H9 (cell line): ENCODE measurements around the gene RS1. TPM values are rescaled to one million over a fixed set of nuclear protein-coding genes. Genes with fewer than 3 reads are reported as not detected.

Source experiments
- DNase-seq: peaks from one replicate; pipeline ENCODE4 v3.0.0-alpha.2; 2017
- H2AFZ ChIP-seq: one replicate; pipeline ENCODE4 v1.6.1; 2013; ENCODE audit warnings: mild to moderate bottlenecking, low read length, control low read depth, moderate library complexity
- H2AK5ac ChIP-seq: 2 replicates; pipeline ENCODE4 v1.6.1; 2013; ENCODE audit warnings: low read length, control low read depth, mixed read lengths; ENCODE audit not compliant: insufficient read length
- H2BK120ac ChIP-seq: one replicate; pipeline ENCODE4 v1.6.1; 2013; ENCODE audit warnings: low read depth, mild to moderate bottlenecking, low read length, control low read depth, inconsistent platforms; ENCODE audit not compliant: poor library complexity, severe bottlenecking
- H2BK12ac ChIP-seq: 2 replicates; pipeline ENCODE4 v1.6.1; 2013; ENCODE audit warnings: low read length, control low read depth, mixed read lengths, low read depth; ENCODE audit not compliant: insufficient read length
- H2BK15ac ChIP-seq: 2 replicates; pipeline ENCODE4 v1.6.1; 2013; ENCODE audit warnings: low read depth, low read length, control low read depth
- H2BK20ac ChIP-seq: one replicate; pipeline ENCODE4 v1.6.1; 2013; ENCODE audit warnings: low read depth, mild to moderate bottlenecking, low read length, control low read depth, inconsistent platforms; ENCODE audit not compliant: poor library complexity, severe bottlenecking
- H2BK5ac ChIP-seq: 2 replicates; pipeline ENCODE4 v1.6.1; 2013; ENCODE audit warnings: low read length, control low read depth, mixed read lengths; ENCODE audit not compliant: insufficient read length
- H3K14ac ChIP-seq: 2 replicates; pipeline ENCODE4 v1.6.1; 2013; ENCODE audit warnings: low read length, control low read depth; ENCODE audit not compliant: insufficient read depth
- H3K18ac ChIP-seq: 2 replicates; pipeline ENCODE4 v1.6.1; 2013; ENCODE audit warnings: low read depth, mild to moderate bottlenecking, mixed read lengths, low read length, control low read depth; ENCODE audit not compliant: insufficient read length
- H3K23ac ChIP-seq: 2 replicates; pipeline ENCODE4 v1.6.1; 2013; ENCODE audit warnings: low read length, control low read depth, mixed read lengths, low read depth; ENCODE audit not compliant: insufficient read length
- H3K23me2 ChIP-seq: 2 replicates; pipeline ENCODE4 v1.6.1; 2013; ENCODE audit warnings: low read depth, mild to moderate bottlenecking, mixed read lengths, low read length, control low read depth; ENCODE audit not compliant: insufficient read length, poor library complexity, severe bottlenecking
- H3K27ac ChIP-seq: 2 replicates; pipeline ENCODE4 v1.5.1; 2013; ENCODE audit warnings: low read length, control low read depth, mixed read lengths, low read depth; ENCODE audit not compliant: insufficient read length
- H3K27me3 ChIP-seq: 2 replicates; pipeline ENCODE4 v1.6.1; 2013; ENCODE audit warnings: low read length, control low read depth, inconsistent platforms; ENCODE audit not compliant: insufficient read depth
- H3K4ac ChIP-seq: 2 replicates; pipeline ENCODE4 v1.6.1; 2013; ENCODE audit warnings: low read depth, mild to moderate bottlenecking, control low read depth, inconsistent platforms, low read length, moderate library complexity
- H3K4me1 ChIP-seq: 2 replicates; pipeline ENCODE4 v1.6.1; 2013; ENCODE audit warnings: low read length, control low read depth, inconsistent platforms; ENCODE audit not compliant: insufficient read depth
- H3K4me2 ChIP-seq: 2 replicates; pipeline ENCODE4 v1.6.1; 2013; ENCODE audit warnings: low read length, control low read depth, mixed read lengths; ENCODE audit not compliant: insufficient read length, insufficient read depth
- H3K56ac ChIP-seq: 2 replicates; pipeline ENCODE4 v1.6.1; 2013; ENCODE audit warnings: low read depth, mild to moderate bottlenecking, mixed read lengths, low read length, control low read depth; ENCODE audit not compliant: insufficient read length
- H3K79me1 ChIP-seq: 2 replicates; pipeline ENCODE4 v1.6.1; 2013; ENCODE audit warnings: low read depth, mild to moderate bottlenecking, moderate library complexity, low read length, control low read depth, inconsistent platforms; ENCODE audit not compliant: insufficient read depth, poor library complexity, severe bottlenecking
- H3K79me2 ChIP-seq: 2 replicates; pipeline ENCODE4 v1.6.1; 2013; ENCODE audit warnings: low read length, control low read depth, inconsistent platforms; ENCODE audit not compliant: insufficient read depth
- H3K9ac ChIP-seq: 2 replicates; pipeline ENCODE4 v1.6.1; 2013; ENCODE audit warnings: low read length, control low read depth, mixed read lengths; ENCODE audit not compliant: insufficient read length; ENCODE audit errors: extremely low read depth
- H3K9me3 ChIP-seq: one replicate; pipeline ENCODE4 v1.6.1; 2013; ENCODE audit warnings: low read depth, low read length, inconsistent platforms; ENCODE audit not compliant: control insufficient read depth
- H3T11ph ChIP-seq: one replicate; pipeline ENCODE4 v1.6.1; 2013; ENCODE audit warnings: mild to moderate bottlenecking, low read length, control low read depth, inconsistent platforms
- H4K20me1 ChIP-seq: one replicate; pipeline ENCODE4 v1.6.1; 2013; ENCODE audit not compliant: control insufficient read depth, insufficient read length, insufficient read depth
- H4K5ac ChIP-seq: 2 replicates; pipeline ENCODE4 v1.6.1; 2013; ENCODE audit warnings: low read depth, mild to moderate bottlenecking, mixed read lengths, low read length, control low read depth; ENCODE audit not compliant: insufficient read length
- H4K8ac ChIP-seq: replicated peaks from 2 replicates; pipeline ENCODE4 v1.6.1; 2013; ENCODE audit warnings: low read length, control low read depth, mixed read lengths, low read depth; ENCODE audit not compliant: insufficient read length
- H4K91ac ChIP-seq: 2 replicates; pipeline ENCODE4 v1.6.1; 2013; ENCODE audit warnings: low read depth, mild to moderate bottlenecking, moderate library complexity, mixed read lengths, low read length, control low read depth; ENCODE audit not compliant: insufficient read length
- H3K27ac Mint-ChIP-seq, 3 experiments: 2 replicates in 2 of 3; 3 replicates in 1 of 3; pipeline ENCODE4 v1.8.0; 2020 to 2021; ENCODE audit warnings: mixed read lengths in 3 of 3, mild to moderate bottlenecking in 1 of 3, moderate library complexity in 1 of 3
- H3K27me3 Mint-ChIP-seq: 2 replicates; pipeline ENCODE4 v1.8.0; 2021; ENCODE audit warnings: low read depth, mild to moderate bottlenecking, moderate library complexity, mixed read lengths
- H3K36me3 Mint-ChIP-seq, 3 experiments: 2 replicates in 2 of 3; 3 replicates in 1 of 3; pipeline ENCODE4 v1.8.0; 2020 to 2021; ENCODE audit warnings: low read depth in 3 of 3, mixed read lengths in 3 of 3; ENCODE audit not compliant: insufficient read depth in 1 of 3
- H3K4me1 Mint-ChIP-seq, 2 experiments: 2 replicates each; pipeline ENCODE4 v1.8.0; 2020; ENCODE audit warnings: mixed read lengths in 2 of 2
- H3K4me3 Mint-ChIP-seq, 2 experiments: 2 replicates in 1 of 2; 3 replicates in 1 of 2; pipeline ENCODE4 v1.8.0; 2020 to 2021; ENCODE audit warnings: mild to moderate bottlenecking in 2 of 2, mixed read lengths in 2 of 2, moderate library complexity in 1 of 2
- H3K9me3 Mint-ChIP-seq, 2 experiments: 2 replicates in 1 of 2; 3 replicates in 1 of 2; pipeline ENCODE4 v1.8.0; 2020; ENCODE audit warnings: mild to moderate bottlenecking in 2 of 2, mixed read lengths in 2 of 2, moderate library complexity in 1 of 2
- CTCF ChIP-seq: fragments of 200-600 bp; sonication (generic); conservative IDR thresholded peaks from 3 replicates; pipeline ENCODE4 v1.8.0; 2021; ENCODE audit warnings: antibody characterized with exemption, mild to moderate bottlenecking
- WGBS: extraction: QIAGEN DNeasy Blood & Tissue Kit; methylation state at CpG from one replicate; pipeline ENCODE4 v1.1.7; 2013; ENCODE audit warnings: missing lambda C conversion rate, low lambda C conversion rate, mixed read lengths; ENCODE audit not compliant: insufficient read length; ENCODE audit errors: extremely low coverage; 5-methylcytosine and 5-hydroxymethylcytosine counted together
- total RNA-seq: library from RNA; stranded (reverse); gene quantifications from 2 replicates; pipeline ENCODE4 v1.2.1, GENCODE V29; 2021

The RS1 gene
- total RNA-seq, 1 experiment from 2014 or later, result not detected

GRCh38 chrX:18696653-18697052 lies 24.7 kb upstream of the RS1 start:
- no peak overlapping the region for H2BK5ac ChIP-seq
- H3K27ac Mint-ChIP-seq, result no peak overlapping the region
- no peak overlapping the region for H2AK5ac ChIP-seq
- H3K27ac ChIP-seq, result no peak overlapping the region
- H3K79me1 ChIP-seq, result no peaks in the 10 kb centered on the region
- no peak overlapping the region for H3K18ac ChIP-seq
- no peak overlapping the region for H4K8ac ChIP-seq
- H2BK12ac ChIP-seq, result no peak overlapping the region
- H3K9me3 ChIP-seq, result peaks cover 72% of the 10 kb centered on the region
- no peak overlapping the region for H3K4me3 Mint-ChIP-seq
- no peak overlapping the region for H2BK20ac ChIP-seq
- DNase-seq, result no peak
- no peaks in the 10 kb centered on the region for H3K79me2 ChIP-seq
- H4K5ac ChIP-seq, result no peak overlapping the region
- no peak overlapping the region for H3K23ac ChIP-seq
- peaks cover 0 to 9% (median 5%) of the 10 kb centered on the region in 3 experiments; a peak in 5 of 7 replicates for H3K36me3 Mint-ChIP-seq
- no peaks in the 10 kb centered on the region for H3K23me2 ChIP-seq
- no peaks in the 10 kb centered on the region for H3K27me3 ChIP-seq
- no peak overlapping the region for H3K4ac ChIP-seq
- H3K4me1 ChIP-seq, result no peaks in the 10 kb centered on the region
- peaks cover 3% of the 10 kb centered on the region for H3K27me3 Mint-ChIP-seq
- peaks cover 0 to 5% of the 10 kb centered on the region in 2 experiments; a peak in 2 of 4 replicates for H3K4me1 Mint-ChIP-seq
- no peak overlapping the region for H3T11ph ChIP-seq
- H4K91ac ChIP-seq, result no peak overlapping the region
- no peak overlapping the region for H2BK120ac ChIP-seq
- H3K9me3 Mint-ChIP-seq, result peaks cover 75 to 80% of the 10 kb centered on the region in 2 experiments
- no peaks in the 10 kb centered on the region for H4K20me1 ChIP-seq
- no peak overlapping the region for H3K4me2 ChIP-seq
- no peak overlapping the region for H2BK15ac ChIP-seq
- H3K9ac ChIP-seq, result no peak overlapping the region
- no peak overlapping the region for H3K14ac ChIP-seq
- TF ChIP-seq CTCF, result no peak
- no CpG with 5 or more reads among the region's 3 CpGs for WGBS
- H2AFZ ChIP-seq, result no peak overlapping the region
- H3K56ac ChIP-seq, result no peak overlapping the region
